Neural progenitor cell (in vitro differentiated cells): ENCODE measurements around the gene BICDL2. TPM values are rescaled to one million over a fixed set of nuclear protein-coding genes. Genes with fewer than 3 reads are reported as not detected.

Experiments
- DNase-seq: peaks from one replicate; pipeline ENCODE4 v3.0.0-alpha.2; 2016; ENCODE audit warnings: low spot score
- H2AFZ ChIP-seq: fragments of 200-600 bp; sonication (generic); replicated peaks from 2 replicates; pipeline ENCODE4 v1.6.1; 2016; ENCODE audit warnings: antibody characterized with exemption
- H3F3A ChIP-seq: fragments of 200-600 bp; sonication (generic); 2 replicates; pipeline ENCODE4 v1.6.1; 2016; ENCODE audit warnings: antibody characterized with exemption, low read depth
- H3K27ac ChIP-seq: fragments of 200-600 bp; sonication (generic); 2 replicates; pipeline ENCODE4 v1.5.1; 2016; ENCODE audit warnings: mild to moderate bottlenecking
- H3K27me3 ChIP-seq: fragments of 200-600 bp; sonication (generic); 2 replicates; pipeline ENCODE4 v1.6.1; 2016; ENCODE audit warnings: mild to moderate bottlenecking, moderate library complexity
- H3K36me3 ChIP-seq: fragments of 200-600 bp; sonication (generic); 2 replicates; pipeline ENCODE4 v1.5.1; 2016
- H3K4me1 ChIP-seq: fragments of 200-600 bp; sonication (generic); 2 replicates; pipeline ENCODE4 v1.6.1; 2016; ENCODE audit warnings: mixed run types
- H3K4me2 ChIP-seq: fragments of 200-600 bp; sonication (generic); 2 replicates; pipeline ENCODE4 v1.6.1; 2016
- H3K4me3 ChIP-seq: fragments of 200-600 bp; sonication (generic); 2 replicates; pipeline ENCODE4 v1.5.1; 2016
- H3K79me2 ChIP-seq: fragments of 200-600 bp; sonication (generic); 2 replicates; pipeline ENCODE4 v1.6.1; 2016; ENCODE audit warnings: low read depth
- H3K9ac ChIP-seq: fragments of 200-600 bp; sonication (generic); 2 replicates; pipeline ENCODE4 v1.6.1; 2016
- H3K9me3 ChIP-seq: fragments of 200-600 bp; sonication (generic); 2 replicates; pipeline ENCODE4 v1.5.1; 2016; ENCODE audit warnings: low read depth
- H4K20me1 ChIP-seq: fragments of 200-600 bp; sonication (generic); 2 replicates; pipeline ENCODE4 v1.6.1; 2016; ENCODE audit warnings: low read depth
- H3K27ac Mint-ChIP-seq: 3 replicates; pipeline ENCODE4 v1.8.0; 2021; ENCODE audit warnings: mixed read lengths
- H3K27me3 Mint-ChIP-seq: 2 replicates; pipeline ENCODE4 v1.8.0; 2022; ENCODE audit warnings: low read depth, mild to moderate bottlenecking, inconsistent platforms, moderate library complexity, mixed read lengths; ENCODE audit not compliant: insufficient read depth
- H3K36me3 Mint-ChIP-seq: 3 replicates; pipeline ENCODE4 v1.8.0; 2021; ENCODE audit warnings: mixed read lengths
- H3K4me1 Mint-ChIP-seq: 3 replicates; pipeline ENCODE4 v1.8.0; 2021; ENCODE audit warnings: mixed read lengths
- H3K4me3 Mint-ChIP-seq: 3 replicates; pipeline ENCODE4 v1.8.0; 2021; ENCODE audit warnings: mild to moderate bottlenecking, moderate library complexity, mixed read lengths
- H3K9me3 Mint-ChIP-seq: 3 replicates; pipeline ENCODE4 v1.8.0; 2020; ENCODE audit warnings: mixed read lengths
- CTCF ChIP-seq: fragments of 200-600 bp; sonication (generic); IDR thresholded peaks from 2 replicates; pipeline ENCODE4 v1.5.1; 2017; ENCODE audit warnings: antibody characterized with exemption, mild to moderate bottlenecking
- EZH2 ChIP-seq: fragments of 200-600 bp; sonication (generic); IDR thresholded peaks from 2 replicates; pipeline ENCODE4 v1.6.1; 2017; ENCODE audit warnings: antibody characterized with exemption, mild to moderate bottlenecking, moderate library complexity
- EZH2phosphoT487 ChIP-seq: fragments of 200-600 bp; sonication (generic); IDR thresholded peaks from 2 replicates; pipeline ENCODE4 v1.6.1; 2017; ENCODE audit warnings: antibody characterized with exemption
- total RNA-seq: library from RNA; depleted of rRNA; stranded (reverse); fragments of >200 nt; gene quantifications from 2 replicates; pipeline ENCODE4 v1.2.3, GENCODE V29; 2015; ENCODE audit warnings: low replicate concordance

The BICDL2 gene
- total RNA-seq, 1 donor from 2014 or later = not detected

DNA sequence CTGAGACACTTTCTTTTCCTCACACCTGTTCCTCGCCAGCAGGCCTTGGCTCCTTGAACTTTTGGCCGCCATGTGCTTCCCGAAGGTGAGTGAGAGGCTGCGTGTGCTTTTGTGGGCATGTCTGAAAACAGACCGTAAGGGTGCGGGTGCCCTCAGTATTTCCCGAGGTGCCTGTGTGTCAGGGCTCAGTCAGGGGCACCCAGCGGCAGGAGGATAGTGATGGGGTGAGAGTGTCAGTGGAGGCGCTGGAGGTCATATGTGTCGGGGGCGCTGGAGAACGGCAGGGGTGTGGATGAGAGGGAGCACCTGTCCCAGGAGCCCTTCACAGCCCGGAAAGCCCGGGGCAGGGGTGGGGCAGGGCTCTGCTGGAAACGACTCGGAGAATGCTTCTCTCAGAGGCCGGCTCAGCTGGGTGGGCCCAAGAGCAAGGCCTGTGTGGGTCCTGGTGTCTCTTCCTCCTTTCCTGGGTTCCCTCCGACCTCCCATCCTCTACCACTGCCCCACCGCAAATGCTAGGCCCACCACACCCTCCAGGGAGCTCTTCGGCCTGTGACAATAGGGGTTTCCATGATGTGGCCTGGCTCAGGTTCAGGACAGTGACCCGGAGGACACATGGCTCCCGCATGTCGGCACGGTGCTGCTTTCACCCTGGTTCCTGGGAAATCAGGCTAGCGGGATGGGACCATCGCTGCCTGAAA is 29.1 kb upstream of the BICDL2 start:
- H3K27me3 ChIP-seq = peaks cover 9% of the 10 kb centered on the region
- H2AFZ ChIP-seq = no peak overlapping the region
- no peaks in the 10 kb centered on the region for H3K36me3 ChIP-seq
- peaks cover 10% of the 10 kb centered on the region for H3K27me3 Mint-ChIP-seq
- no peak overlapping the region for H3K4me2 ChIP-seq
- no peak overlapping the region for H3K27ac ChIP-seq
- peak overlapping the region; percentile 74 for H3K27ac Mint-ChIP-seq
- no peaks in the 10 kb centered on the region for H3K79me2 ChIP-seq
- no peaks in the 10 kb centered on the region for H3K9me3 Mint-ChIP-seq
- no peaks in the 10 kb centered on the region for H3K9me3 ChIP-seq
- H3K36me3 Mint-ChIP-seq = no peaks in the 10 kb centered on the region
- no peak overlapping the region for H3K4me3 ChIP-seq
- peak overlapping the region; percentile 69 for H3K4me3 Mint-ChIP-seq
- H3K9ac ChIP-seq = no peak overlapping the region
- H4K20me1 ChIP-seq = no peaks in the 10 kb centered on the region
- TF ChIP-seq CTCF (no peak), EZH2phosphoT487 (no peak), EZH2 (no peak)
- DNase-seq = no peak
- no peaks in the 10 kb centered on the region for H3K4me1 Mint-ChIP-seq
- H3K4me1 ChIP-seq = no peaks in the 10 kb centered on the region
- H3F3A ChIP-seq = no peaks in the 10 kb centered on the region

- Histone ChIP-seq H3K27ac (no peak within 1 kb of the TSS), H3K4me2 (no peak within 1 kb of the TSS), H3K9ac (no peak within 1 kb of the TSS), H3K36me3 (no peaks in the 10 kb centered on the region), H3K27me3 (peaks cover 16% of the 10 kb centered on the region), H3K9me3 (no peaks in the 10 kb centered on the region), H2AFZ (no peak within 1 kb of the TSS), H4K20me1 (no peaks in the 10 kb centered on the region), H3K4me1 (no peaks in the 10 kb centered on the region), H3F3A (no peaks in the 10 kb centered on the region), H3K79me2 (no peaks in the 10 kb centered on the region), H3K4me3 (no peak within 1 kb of the TSS)
- no peaks in the 10 kb centered on the region for H3K9me3 Mint-ChIP-seq
- TF ChIP-seq EZH2phosphoT487 (no peak), CTCF (no peak), EZH2 (no peak)
- peak within 1 kb of the TSS; percentile 69 for H3K4me3 Mint-ChIP-seq
- peak within 1 kb of the TSS; percentile 74 for H3K27ac Mint-ChIP-seq
- H3K27me3 Mint-ChIP-seq = peaks cover 12% of the 10 kb centered on the region
- no peak for DNase-seq
- H3K36me3 Mint-ChIP-seq = no peaks in the 10 kb centered on the region
- H3K4me1 Mint-ChIP-seq = peaks cover under 1% of the 10 kb centered on the region
Measured at GRCh38 chr16:3065069-3065741, 28.5 kb upstream of the BICDL2 start, which contains the start of gene IL32. IL32 (plus strand) TSS chr16:3065640; CDS start chr16:3065812, 172 bp downstream.

DNA sequence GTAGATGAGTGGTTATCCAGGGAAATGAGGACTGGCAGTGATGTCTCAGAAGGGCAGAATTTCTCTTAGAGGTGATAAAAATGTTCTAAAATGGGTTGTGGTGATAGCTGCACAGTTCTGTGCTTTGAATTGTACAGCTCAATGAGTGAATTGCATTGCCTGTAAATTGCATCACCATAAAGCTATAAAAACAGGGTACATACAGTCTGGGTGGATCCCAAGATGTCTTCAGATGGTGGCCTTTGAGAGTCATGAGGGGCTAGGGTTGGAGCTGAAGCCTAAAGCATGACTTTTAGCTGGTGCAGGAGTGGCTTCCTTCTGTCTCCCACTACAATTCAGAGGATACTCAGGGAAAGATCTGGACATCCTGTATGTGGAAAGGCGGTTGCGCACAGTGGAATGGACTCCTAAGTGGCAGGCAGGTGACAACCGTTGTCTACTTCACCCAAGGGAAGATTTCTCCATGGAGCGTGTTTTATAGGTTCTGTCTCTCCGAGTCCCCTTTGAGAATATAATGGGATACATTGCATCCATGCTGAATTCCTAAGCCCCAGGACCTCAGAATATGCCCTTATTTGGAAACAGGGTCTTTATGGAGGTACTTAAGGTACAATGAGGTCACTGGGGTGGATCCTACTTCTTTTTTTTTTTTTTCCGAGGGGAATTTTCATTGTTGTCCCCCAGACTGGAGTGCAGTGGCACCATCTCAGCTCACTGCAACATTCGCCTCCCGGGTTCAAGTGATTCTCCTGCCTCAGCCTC is 27.1 kb upstream of the BICDL2 start:
- H3K36me3 Mint-ChIP-seq = no peaks in the 10 kb centered on the region
- Histone ChIP-seq H3K27ac (no peak overlapping the region), H2AFZ (no peak overlapping the region), H3K9me3 (no peaks in the 10 kb centered on the region), H3K9ac (no peak overlapping the region), H3F3A (peaks cover 5% of the 10 kb centered on the region), H3K4me1 (peaks cover 4% of the 10 kb centered on the region), H3K27me3 (peaks cover 24% of the 10 kb centered on the region), H3K79me2 (no peaks in the 10 kb centered on the region), H3K4me3 (no peak overlapping the region), H3K36me3 (no peaks in the 10 kb centered on the region), H4K20me1 (no peaks in the 10 kb centered on the region), H3K4me2 (no peak overlapping the region)
- no peak overlapping the region for H3K4me3 Mint-ChIP-seq
- H3K9me3 Mint-ChIP-seq = no peaks in the 10 kb centered on the region
- TF ChIP-seq EZH2phosphoT487 (no peak), CTCF (no peak), EZH2 (no peak)
- H3K4me1 Mint-ChIP-seq = peaks cover 8% of the 10 kb centered on the region
- no peak for DNase-seq
- H3K27me3 Mint-ChIP-seq = peaks cover 9% of the 10 kb centered on the region
- no peak overlapping the region for H3K27ac Mint-ChIP-seq
